ENCODE results near the gene PTPN14.

PTPN14 gene

GRCh38 chr1:214568328-214568727 lies 16.9 kb upstream of the PTPN14 start:
- no peak for DNase-seq (ENCODE audit: low read depth, low spot score)

GRCh38 chr1:214567481-214567980 lies 16.1 kb upstream of the PTPN14 start:
- DNase-seq (ENCODE audit: low read depth, low spot score), result no peak

GRCh38 chr1:214566158-214567104 lies 15.0 kb upstream of the PTPN14 start:
- no peak for DNase-seq (ENCODE audit: low read depth, low spot score)

GRCh38 chr1:214565310-214565709 lies 13.9 kb upstream of the PTPN14 start:
- no peak for DNase-seq (ENCODE audit: low read depth, low spot score)

- no peak for DNase-seq (ENCODE audit: low read depth, low spot score)
Measured at GRCh38 chr1:214563881-214564280, 12.5 kb upstream of the PTPN14 start.

GRCh38 chr1:214557952-214558735 lies 6.7 kb upstream of the PTPN14 start:
- no peak for DNase-seq (ENCODE audit: low read depth, low spot score)

- DNase-seq (ENCODE audit: low read depth, low spot score), result no peak
Measured at GRCh38 chr1:214553142-214553710, 1.8 kb upstream of the PTPN14 start.

GRCh38 chr1:214552174-214552608 lies 789 bp upstream of the PTPN14 start:
- no peak for DNase-seq (ENCODE audit: low read depth, low spot score)

- no peak for DNase-seq (ENCODE audit: low read depth, low spot score)
Measured at GRCh38 chr1:214550857-214551435, 456 bp downstream of the PTPN14 start.

GRCh38 chr1:214550013-214550856 lies 1.2 kb downstream of the PTPN14 start:
- no peak for DNase-seq (ENCODE audit: low read depth, low spot score)

- DNase-seq (ENCODE audit: low read depth, low spot score), result no peak
Measured at GRCh38 chr1:214549604-214550003, 1.8 kb downstream of the PTPN14 start.

GRCh38 chr1:214548988-214549387 lies 2.4 kb downstream of the PTPN14 start:
- DNase-seq (ENCODE audit: low read depth, low spot score), result no peak

- no peak for DNase-seq (ENCODE audit: low read depth, low spot score)
Measured at GRCh38 chr1:214548271-214548670, 3.1 kb downstream of the PTPN14 start.

GRCh38 chr1:214547747-214548146 lies 3.7 kb downstream of the PTPN14 start:
- DNase-seq (ENCODE audit: low read depth, low spot score), result no peak

GRCh38 chr1:214546886-214547641 lies 4.3 kb downstream of the PTPN14 start:
- no peak for DNase-seq (ENCODE audit: low read depth, low spot score)

GRCh38 chr1:214546084-214546483 lies 5.3 kb downstream of the PTPN14 start:
- DNase-seq (ENCODE audit: low read depth, low spot score), result no peak

GRCh38 chr1:214545293-214545692 lies 6.1 kb downstream of the PTPN14 start:
- DNase-seq (ENCODE audit: low read depth, low spot score), result no peak

- no peak for DNase-seq (ENCODE audit: low read depth, low spot score)
Measured at GRCh38 chr1:214544791-214545190, 6.6 kb downstream of the PTPN14 start.

GRCh38 chr1:214542275-214543199 lies 8.9 kb downstream of the PTPN14 start:
- DNase-seq (ENCODE audit: low read depth, low spot score), result no peak
